IPS-18c (cell line): ENCODE results near the gene IL3.

Experiments used
- H3K4me3 ChIP-seq: 2 replicates; pipeline ENCODE4 v1.7.0; 2013; ENCODE audit warnings: low read depth, mild to moderate bottlenecking, low read length, moderate library complexity; ENCODE audit not compliant: insufficient read depth
- H3K9me3 ChIP-seq: one replicate; pipeline ENCODE4 v1.6.1; 2013; ENCODE audit warnings: mild to moderate bottlenecking, low read length, moderate library complexity; ENCODE audit not compliant: control insufficient read depth, insufficient read depth

Gene IL3, protein sequence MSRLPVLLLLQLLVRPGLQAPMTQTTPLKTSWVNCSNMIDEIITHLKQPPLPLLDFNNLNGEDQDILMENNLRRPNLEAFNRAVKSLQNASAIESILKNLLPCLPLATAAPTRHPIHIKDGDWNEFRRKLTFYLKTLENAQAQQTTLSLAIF

DNA sequence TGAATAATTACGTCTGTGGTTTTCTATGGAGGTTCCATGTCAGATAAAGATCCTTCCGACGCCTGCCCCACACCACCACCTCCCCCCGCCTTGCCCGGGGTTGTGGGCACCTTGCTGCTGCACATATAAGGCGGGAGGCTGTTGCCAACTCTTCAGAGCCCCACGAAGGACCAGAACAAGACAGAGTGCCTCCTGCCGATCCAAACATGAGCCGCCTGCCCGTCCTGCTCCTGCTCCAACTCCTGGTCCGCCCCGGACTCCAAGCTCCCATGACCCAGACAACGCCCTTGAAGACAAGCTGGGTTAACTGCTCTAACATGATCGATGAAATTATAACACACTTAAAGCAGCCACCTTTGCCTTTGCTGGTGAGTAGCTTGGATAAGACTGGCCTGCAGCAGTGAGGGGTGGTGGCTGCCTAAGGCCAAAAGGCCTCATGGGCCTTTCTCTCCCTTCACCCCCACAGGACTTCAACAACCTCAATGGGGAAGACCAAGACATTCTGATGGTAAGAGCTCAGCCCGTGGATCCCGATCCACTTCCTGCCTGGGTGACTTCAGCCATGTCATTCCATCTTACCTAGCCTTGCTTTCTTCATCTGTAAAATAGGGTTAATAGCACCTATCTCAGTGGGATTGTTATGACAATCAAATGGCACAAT is at the start of gene IL3:
Gene IL3, plus strand, starts transcription at position 155 of the 661 bp plus-strand sequence. Its CDS starts 52 bp downstream, at position 207.
- H3K4me3 ChIP-seq, result no peak within 1 kb of the TSS
- no peaks in the 10 kb centered on the region for H3K9me3 ChIP-seq

DNA sequence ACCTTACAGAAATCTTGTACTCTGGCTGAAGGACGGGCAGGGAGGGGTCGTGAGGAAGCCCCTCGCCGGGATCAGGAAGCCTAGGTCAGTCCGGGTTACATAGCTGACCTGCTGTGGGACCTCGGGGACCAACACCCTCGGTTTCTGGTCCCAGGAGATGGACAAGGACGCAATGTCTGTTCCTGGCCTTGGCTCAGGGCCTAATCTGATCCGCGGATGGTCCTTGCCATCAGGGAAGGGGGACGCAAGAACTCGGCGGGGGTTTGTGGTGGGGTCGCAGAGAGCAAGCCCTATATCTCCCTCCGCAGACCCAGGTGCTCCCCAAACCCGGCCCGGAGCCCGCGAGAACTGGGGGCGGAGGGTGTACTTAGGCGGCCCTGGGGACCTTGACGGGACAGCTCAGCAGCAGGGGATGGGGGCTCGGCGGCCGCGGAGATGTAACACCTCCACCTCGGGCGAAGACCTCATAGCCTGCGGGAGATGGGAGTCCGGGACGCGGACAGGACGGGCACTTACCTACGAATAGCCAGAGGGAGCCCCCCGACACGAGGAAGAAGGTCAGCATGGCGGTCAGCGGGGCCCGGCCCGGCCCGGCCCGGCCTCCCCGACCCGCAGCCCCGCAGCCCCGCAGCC is 49.4 kb upstream of the IL3 start:
- H3K4me3 ChIP-seq, result peak overlapping the region; percentile 60

DNA sequence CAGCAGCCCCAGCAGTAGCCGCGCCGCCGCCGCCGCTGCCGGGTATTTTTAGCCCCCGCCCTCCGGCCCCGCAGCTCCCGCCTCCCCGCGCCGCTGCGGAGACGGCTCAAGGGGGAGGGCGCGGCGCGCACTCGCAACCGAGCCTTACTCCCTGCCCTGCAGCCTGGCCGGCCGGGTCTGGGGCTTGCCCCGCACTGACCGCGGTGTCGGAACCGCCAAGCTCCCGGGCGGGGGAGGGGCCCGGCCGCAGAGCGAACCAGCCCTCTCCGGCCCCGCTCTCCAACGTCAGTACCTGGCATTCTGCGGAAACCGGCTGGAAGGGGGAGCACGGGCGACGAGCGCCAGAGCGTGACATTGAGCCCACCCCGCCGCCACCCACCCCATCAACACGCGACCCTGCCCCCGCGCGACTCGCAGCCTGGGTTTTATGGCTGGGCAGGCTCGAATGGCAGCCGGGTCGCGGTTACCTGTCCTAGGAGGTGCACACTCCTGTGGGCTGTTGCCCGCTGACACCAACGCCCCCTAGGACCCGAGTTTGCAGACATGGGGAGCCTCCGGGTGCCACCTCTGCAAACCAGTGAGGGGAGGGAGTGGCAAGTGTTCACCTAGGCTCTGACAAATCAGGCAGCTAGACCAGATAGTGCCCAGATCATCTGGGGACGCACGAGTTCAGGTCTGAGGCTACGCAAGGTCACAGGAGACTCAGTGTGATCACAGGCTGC is 48.7 kb upstream of the IL3 start, which contains the start of gene ACSL6:
Gene ACSL6, minus strand, starts transcription at position 37 of the 722 bp plus-strand sequence. CDS start 105 bp downstream, outside the sequence.
- Histone ChIP-seq H3K4me3 (peak within 1 kb of the TSS; percentile 60), H3K9me3 (no peaks in the 10 kb centered on the region)

More for the DNA sequence above, 49.4 kb upstream of the IL3 start:
- no peaks in the 10 kb centered on the region for H3K9me3 ChIP-seq

DNA sequence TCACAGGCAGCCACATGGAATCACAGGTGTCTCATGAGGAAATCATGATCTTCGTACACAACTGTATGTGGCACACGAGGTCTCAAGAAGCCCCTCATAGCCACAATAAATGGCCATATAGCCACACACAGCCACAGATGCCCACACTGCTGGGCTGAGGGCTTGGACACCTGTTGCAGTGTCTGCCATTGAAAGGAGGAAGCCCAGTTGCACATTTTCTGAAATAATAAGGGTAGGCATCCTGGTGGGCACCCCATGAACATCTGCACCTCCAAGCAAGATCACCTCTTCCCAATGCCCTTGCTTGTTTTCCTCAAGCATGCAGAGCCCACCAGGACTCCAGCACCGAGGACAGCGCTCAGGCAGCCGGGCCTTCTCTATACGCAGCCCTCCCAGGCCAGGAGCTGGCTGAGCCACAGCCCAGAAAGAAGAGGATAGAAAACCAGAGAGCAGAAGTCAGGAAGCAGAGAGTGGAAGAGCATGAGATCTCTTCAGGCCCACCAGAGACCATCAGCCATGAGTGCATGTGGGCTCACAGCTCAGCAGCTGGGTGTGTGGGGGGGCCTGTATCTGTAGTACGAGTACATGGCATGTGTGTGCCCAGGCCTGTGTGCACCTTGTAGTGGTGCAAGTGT is 48.0 kb upstream of the IL3 start:
- H3K9me3 ChIP-seq, result no peaks in the 10 kb centered on the region
- H3K4me3 ChIP-seq, result 0 out of 2 replicates have a peak overlapping the region, but pooled peaks have one; percentile 60

DNA sequence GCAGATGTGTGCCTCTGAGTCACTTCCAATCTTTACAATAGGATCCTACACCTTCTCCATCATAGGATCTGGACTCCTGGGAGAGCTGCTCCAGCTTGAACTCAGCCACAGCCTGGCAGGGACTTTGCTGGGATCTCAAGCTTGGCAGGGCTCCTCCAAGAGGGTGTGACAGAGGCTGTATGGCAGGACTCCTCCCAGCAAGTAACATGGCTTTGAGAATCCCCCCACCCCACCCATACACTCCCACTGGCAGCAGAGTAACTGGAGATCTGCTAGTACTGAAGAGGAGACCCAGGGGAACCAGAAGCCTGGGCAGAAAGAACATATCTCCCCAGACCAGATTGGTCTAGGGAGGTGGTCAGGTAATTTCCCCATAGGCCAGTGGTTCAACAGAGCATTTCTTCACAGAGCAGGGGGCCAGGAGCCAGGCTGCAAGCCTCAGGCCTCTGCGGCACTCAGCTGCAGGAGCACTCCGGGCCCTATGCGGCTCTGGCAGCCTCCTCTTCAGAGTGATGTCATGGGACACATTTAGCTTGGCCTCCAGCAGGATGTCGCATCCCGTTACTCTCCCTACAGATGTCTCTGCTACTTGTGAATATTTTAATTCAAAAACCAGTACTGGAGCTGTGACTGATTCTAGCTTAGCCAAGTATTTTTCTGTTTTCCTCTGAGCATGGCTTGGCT is 47.3 kb upstream of the IL3 start:
- Histone ChIP-seq H3K4me3 (no peak overlapping the region), H3K9me3 (no peaks in the 10 kb centered on the region)

DNA sequence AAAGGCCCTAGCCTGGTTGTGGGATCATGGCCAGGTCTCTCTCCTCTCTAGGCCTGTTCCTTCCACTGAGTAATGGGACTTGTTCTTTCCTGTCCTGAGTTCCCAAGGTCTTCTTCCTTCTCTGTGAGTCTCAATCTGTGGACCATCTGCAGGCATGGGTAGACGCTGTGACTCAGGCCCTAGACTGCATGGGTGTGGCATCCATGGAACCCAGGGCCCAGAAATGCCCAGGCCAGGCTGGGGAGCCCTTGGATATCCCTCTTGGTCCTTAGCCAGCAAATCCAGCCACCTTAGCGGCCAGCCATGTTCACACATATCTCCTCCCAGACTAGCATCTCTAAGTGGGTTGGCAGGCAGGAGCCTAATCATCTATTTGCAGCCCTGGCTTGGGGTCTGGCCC is 46.7 kb upstream of the IL3 start:
- H3K4me3 ChIP-seq, result no peak overlapping the region
- H3K9me3 ChIP-seq, result no peaks in the 10 kb centered on the region

DNA sequence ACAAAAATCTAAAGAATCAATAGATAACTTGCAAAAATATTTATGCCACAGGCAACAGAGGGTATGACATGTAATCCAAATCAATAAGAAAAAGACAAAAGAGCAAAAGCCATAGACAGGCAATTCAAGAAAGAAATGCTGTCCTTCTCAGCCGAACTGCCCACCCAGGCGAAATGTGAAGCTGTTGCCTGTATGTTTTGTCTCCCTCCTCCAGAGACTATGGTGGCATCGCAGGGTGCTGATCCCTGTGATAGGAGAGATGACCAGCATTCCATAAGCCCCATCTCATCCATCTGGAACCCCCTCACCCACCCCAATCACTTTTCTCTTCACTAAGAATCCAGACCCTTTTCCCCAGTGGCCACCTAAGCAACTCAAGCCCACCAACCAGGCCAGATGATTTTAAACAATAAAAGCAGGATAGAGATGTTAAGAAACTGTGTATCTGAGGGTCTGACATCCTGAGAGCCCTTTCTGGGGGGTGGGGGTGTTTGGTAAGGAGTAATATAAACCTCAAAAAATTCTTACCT is 43.7 kb upstream of the IL3 start:
- no peaks in the 10 kb centered on the region for H3K9me3 ChIP-seq
- H3K4me3 ChIP-seq, result no peak overlapping the region

DNA sequence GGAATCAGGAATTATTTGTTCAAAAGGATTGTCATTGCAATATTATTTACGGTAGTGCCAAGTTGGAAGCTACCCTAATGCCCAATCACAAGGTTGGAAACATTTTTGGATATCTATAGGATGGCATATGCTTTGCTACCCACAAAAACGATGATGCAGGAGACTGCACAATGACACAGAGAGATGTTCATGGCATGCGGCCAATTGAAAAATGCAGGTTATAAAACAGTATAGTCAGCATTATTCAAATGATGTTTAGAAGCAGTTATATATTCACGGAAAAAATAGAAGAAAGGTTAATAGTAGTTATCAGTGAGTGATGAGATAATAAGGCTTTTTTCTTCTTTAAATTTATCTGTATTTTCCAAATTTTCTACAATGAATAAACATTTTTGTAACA is 43.1 kb upstream of the IL3 start:
- no peak overlapping the region for H3K4me3 ChIP-seq
- H3K9me3 ChIP-seq, result no peaks in the 10 kb centered on the region

DNA sequence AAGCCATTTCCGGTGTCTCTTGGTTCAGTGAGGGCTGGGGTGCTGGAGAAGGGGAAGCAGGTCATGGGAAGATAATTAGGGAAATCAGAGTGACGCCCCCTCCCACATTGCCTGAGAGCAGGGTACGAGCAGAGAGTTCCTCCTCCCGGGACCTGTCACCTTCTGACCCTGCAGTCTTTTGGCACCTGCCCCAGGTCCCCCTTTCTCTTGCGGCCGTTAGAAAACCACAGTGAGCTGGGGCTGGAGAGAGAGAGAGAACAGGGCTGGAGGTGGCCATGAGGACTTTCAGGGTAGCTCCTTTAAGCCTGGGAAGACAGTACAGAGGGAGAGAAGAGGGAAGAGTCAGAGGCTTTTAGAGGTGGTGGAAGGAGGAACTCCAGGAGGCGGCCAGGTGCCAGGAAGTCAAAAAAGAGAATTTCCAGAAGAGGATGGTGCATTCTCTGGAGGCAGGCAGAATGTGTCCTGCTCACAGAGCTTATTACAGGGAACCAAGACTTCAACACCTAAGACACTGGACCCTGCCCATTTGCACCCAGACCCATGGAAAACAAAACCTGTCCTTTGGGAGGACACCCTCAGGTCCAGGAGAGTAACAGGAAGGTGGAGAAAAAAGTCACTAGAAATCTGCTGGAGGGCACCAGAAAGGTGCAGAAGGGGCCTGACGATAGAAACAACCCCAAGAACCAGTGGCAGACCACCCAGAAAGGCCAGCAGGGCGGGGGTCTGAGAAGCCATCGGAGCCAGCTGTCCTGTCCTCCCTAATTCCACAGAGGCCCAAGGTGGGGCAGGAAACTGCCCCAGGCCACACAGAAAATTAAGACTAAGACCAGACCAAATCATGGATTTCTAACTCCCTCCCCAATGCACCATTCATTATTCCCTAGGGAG is 42.5 kb upstream of the IL3 start:
- H3K4me3 ChIP-seq, result no peak overlapping the region
- no peaks in the 10 kb centered on the region for H3K9me3 ChIP-seq

DNA sequence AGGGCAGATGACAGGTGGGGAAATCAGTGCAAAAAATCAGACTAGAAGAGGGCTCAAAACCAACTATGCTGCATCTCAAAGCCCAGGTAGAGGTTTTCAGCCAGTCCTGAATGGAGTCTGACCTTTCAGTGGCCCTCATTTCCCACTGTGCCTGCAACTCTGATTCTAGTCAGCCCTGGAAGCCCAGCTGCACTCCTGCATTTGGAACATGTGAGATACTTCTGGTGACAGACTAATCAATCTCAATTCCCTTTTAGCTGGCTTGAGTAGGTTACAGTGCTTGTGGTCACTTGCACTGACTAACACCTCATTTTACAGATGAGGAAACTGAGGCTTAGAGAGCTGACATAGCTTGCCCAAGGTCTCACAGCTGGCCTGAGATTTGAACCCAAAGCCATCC is 41.1 kb upstream of the IL3 start:
- Histone ChIP-seq H3K4me3 (no peak overlapping the region), H3K9me3 (no peaks in the 10 kb centered on the region)

DNA sequence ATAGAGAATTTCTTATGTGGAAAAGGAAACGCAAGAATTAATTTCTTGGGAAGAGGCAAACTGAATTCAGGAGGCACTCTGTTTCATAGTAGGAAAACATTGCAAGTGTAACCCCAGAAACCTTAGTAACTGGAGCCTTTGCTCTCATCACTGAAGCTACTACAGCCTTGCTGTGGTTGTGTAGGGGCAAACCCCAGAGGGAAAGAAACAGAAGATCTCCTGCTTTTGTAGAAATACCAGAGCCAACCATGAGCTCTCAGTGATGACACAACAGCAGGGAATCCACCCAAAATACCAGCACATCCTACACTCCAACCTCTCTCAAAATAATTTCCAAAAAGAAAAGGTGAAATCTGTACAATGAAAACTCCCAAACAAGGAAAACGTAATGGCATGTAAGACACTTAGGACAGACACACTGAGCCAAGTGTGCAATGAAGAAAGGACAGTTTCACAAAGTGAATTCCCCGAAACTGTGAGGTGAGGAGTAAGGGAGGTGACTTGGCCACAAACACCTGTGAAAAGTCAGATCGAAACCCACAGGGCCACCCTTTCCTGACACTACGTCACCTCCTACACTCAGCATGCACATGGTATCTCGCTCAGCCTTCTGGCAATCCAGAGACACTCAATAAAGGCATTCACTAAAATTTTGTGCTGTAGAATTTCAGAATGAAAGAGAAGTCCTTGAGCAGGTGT is 40.4 kb upstream of the IL3 start:
- Histone ChIP-seq H3K9me3 (no peaks in the 10 kb centered on the region), H3K4me3 (no peak overlapping the region)

DNA sequence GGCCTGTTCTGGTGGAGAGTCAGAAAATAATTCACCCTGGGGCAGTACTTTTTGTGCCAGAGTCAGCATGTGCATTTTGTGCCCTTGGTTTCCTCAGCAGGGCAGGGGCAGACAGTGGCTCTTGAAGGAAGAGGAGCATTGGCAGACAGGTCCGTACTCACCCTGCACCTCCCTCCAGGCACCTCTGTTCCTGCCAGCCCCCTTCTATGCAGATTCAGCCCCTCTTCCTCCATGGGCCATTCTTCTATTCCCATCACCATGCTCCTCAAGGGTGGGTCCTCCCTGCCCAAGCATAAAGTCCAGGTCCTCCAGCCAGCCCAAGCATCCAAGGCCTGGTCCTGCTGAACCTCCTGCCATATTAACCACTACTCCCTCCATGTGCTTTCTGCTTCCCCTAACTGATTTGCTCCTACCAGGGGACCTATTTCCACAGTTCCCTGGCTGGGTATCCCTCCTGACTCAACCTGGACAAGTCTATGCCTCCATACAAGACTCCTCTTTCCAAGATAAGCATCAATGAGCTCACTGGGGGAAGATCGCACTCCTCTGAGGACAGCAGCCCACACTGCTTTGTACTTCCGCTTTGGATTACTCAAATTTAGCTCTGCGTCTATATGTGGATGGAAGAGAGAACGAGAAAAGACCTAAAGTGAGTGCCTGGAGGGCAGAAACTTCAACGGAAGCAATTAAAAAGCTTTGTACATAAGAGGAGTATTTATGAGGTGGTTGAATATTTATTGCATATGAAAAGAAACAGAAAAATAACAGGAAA is 39.7 kb upstream of the IL3 start:
- no peaks in the 10 kb centered on the region for H3K9me3 ChIP-seq

DNA sequence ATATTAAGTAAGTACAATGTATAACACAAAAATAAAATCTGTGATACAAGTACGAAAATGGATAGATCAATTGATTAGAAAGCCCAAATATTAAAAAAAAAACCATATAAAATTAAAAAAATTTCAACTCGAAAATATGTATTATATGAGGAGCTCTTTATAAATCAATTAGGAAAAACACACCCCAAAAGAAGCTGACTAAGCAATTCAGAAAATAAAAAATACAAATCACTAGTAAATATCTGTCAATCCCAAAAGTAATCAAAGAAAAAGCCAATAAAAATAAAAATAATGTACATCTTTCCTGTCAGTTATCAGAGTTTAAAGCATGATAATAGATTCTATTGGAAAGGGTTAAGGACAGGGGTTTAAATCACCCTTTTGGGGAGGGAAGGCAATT is 38.8 kb upstream of the IL3 start:
- no peak overlapping the region for H3K4me3 ChIP-seq
- H3K9me3 ChIP-seq, result no peaks in the 10 kb centered on the region

More for the DNA sequence above, 39.7 kb upstream of the IL3 start:
- no peak overlapping the region for H3K4me3 ChIP-seq

DNA sequence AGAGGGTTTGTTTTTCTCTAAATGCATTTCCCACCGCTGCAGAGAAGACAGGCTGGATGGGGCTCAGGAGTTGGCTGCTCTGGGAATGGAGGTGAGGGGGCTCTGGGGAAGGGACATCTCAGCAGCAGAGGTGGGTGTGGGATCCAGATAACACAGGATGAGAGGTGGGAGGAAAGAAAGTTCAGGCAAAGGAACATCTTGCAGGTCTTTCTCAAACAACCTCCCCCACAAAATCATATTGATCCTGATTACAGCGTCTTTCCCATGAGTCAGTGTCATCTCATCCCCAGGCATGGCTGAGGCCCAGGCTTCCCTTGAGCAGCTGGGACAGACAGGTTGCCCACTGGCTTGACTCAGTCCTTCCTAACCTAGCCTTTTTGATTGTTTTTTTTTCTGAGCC is 37.7 kb upstream of the IL3 start:
- Histone ChIP-seq H3K4me3 (no peak overlapping the region), H3K9me3 (no peaks in the 10 kb centered on the region)
